ENCODE results near the gene CLTCL1. TPM values are rescaled to one million over a fixed set of nuclear protein-coding genes. Genes with fewer than 3 reads are reported as not detected.

The CLTCL1 gene
- total and polyA plus RNA-seq, 9 of the 15 experiments (the other 6 are each of a cell fraction or from before 2014, with no cell fraction given): 1.1 to 11.7 (median 5.0) TPM

DNA sequence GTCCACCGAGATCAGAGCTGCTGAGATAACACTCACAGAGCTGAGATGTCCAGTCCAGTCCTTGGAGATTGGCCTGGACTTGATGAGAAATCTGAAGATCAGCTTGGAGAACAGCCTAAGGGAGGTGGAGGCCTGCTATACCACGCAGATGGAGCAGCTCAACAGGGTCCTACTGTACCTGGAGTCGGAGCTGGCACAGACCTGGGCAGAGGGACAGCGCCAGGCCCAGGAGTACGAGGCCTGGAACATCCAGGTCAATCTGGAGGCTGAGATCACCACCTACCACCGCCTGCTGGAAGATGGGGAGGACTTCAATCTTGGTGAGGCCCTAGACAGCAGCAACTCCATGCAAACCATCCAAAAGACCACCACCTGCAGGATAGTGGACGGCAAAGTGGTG, 33.1 kb downstream of the CLTCL1 start (continued):
- TF ChIP-seq ZFP91 (CRISPR knock-in tag; IDR thresholded peaks at IDR 0.05) (no peak), PRPF4 (IDR thresholded peaks at IDR 0.05; ENCODE audit: insufficient read depth, low read depth, low read length, poor library complexity, severe bottlenecking) (no peak), HCFC1 (IDR thresholded peaks at IDR 0.05; ENCODE audit: low read depth, low read length) (no peak), ESRRB (CRISPR knock-in tag; IDR thresholded peaks at IDR 0.05; ENCODE audit: borderline replicate concordance) (no peak), ZZZ3 (IDR thresholded peaks at IDR 0.05) (no peak), FIP1L1 (IDR thresholded peaks at IDR 0.05; ENCODE audit: low read depth, low read length, poor library complexity, severe bottlenecking) (no peak), ID3 (CRISPR knock-in tag; IDR thresholded peaks at IDR 0.05) (no peak), ID3 (tag; IDR thresholded peaks at IDR 0.05) (0 out of 2 replicates have a peak, but pooled peaks have one; percentile 21), NFIX (CRISPR knock-in tag; IDR thresholded peaks at IDR 0.05; ENCODE audit: low read depth) (no peak), ZFP30 (CRISPR knock-in tag; IDR thresholded peaks at IDR 0.05; ENCODE audit: borderline replicate concordance) (no peak), ZNF589 (CRISPR knock-in tag; IDR thresholded peaks at IDR 0.05; ENCODE audit: low read depth) (no peak), NBN (IDR thresholded peaks at IDR 0.05; ENCODE audit: low read depth) (no peak), RBFOX2 (IDR thresholded peaks at IDR 0.05; ENCODE audit: low read depth, low read length) (no peak), TAF7 (tag; IDR thresholded peaks at IDR 0.05) (no peak), MED1 (CRISPR knock-in tag; IDR thresholded peaks at IDR 0.05; ENCODE audit: borderline replicate concordance) (no peak), ZBTB17 (CRISPR knock-in tag; IDR thresholded peaks at IDR 0.05) (no peak), DACH1 (IDR thresholded peaks at IDR 0.05; ENCODE audit: partially characterized antibody) (no peak)
- TF ChIP-seq, protein P1, sequence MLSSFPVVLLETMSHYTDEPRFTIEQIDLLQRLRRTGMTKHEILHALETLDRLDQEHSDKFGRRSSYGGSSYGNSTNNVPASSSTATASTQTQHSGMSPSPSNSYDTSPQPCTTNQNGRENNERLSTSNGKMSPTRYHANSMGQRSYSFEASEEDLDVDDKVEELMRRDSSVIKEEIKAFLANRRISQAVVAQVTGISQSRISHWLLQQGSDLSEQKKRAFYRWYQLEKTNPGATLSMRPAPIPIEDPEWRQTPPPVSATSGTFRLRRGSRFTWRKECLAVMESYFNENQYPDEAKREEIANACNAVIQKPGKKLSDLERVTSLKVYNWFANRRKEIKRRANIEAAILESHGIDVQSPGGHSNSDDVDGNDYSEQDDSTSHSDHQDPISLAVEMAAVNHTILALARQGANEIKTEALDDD (IDR thresholded peaks at IDR 0.05): no peak
- TF ChIP-seq, protein P2, sequence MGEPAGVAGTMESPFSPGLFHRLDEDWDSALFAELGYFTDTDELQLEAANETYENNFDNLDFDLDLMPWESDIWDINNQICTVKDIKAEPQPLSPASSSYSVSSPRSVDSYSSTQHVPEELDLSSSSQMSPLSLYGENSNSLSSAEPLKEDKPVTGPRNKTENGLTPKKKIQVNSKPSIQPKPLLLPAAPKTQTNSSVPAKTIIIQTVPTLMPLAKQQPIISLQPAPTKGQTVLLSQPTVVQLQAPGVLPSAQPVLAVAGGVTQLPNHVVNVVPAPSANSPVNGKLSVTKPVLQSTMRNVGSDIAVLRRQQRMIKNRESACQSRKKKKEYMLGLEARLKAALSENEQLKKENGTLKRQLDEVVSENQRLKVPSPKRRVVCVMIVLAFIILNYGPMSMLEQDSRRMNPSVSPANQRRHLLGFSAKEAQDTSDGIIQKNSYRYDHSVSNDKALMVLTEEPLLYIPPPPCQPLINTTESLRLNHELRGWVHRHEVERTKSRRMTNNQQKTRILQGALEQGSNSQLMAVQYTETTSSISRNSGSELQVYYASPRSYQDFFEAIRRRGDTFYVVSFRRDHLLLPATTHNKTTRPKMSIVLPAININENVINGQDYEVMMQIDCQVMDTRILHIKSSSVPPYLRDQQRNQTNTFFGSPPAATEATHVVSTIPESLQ (CRISPR knock-in tag; IDR thresholded peaks at IDR 0.05): no peak
- TF ChIP-seq, protein P3, sequence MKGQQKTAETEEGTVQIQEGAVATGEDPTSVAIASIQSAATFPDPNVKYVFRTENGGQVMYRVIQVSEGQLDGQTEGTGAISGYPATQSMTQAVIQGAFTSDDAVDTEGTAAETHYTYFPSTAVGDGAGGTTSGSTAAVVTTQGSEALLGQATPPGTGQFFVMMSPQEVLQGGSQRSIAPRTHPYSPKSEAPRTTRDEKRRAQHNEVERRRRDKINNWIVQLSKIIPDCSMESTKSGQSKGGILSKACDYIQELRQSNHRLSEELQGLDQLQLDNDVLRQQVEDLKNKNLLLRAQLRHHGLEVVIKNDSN (CRISPR knock-in tag; IDR thresholded peaks at IDR 0.05): peak; percentile 35; the same call in 1 of the 2 replicates
- TF ChIP-seq, protein P4, sequence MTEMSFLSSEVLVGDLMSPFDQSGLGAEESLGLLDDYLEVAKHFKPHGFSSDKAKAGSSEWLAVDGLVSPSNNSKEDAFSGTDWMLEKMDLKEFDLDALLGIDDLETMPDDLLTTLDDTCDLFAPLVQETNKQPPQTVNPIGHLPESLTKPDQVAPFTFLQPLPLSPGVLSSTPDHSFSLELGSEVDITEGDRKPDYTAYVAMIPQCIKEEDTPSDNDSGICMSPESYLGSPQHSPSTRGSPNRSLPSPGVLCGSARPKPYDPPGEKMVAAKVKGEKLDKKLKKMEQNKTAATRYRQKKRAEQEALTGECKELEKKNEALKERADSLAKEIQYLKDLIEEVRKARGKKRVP (CRISPR knock-in tag; IDR thresholded peaks at IDR 0.05): no peak
